Vagina (tissue), 2 donors: ENCODE data around the gene ST6GAL1. TPM values are rescaled to one million over a fixed set of nuclear protein-coding genes. Genes with fewer than 3 reads are reported as not detected.

Experiments
- DNase-seq, 2 donors: peaks; one replicate each; pipeline ENCODE4 v3.0.0-alpha.2; 2017; ENCODE audit errors: extremely low spot score in 2 of 2
- H3K27ac ChIP-seq: fragments of 200-600 bp; sonication (generic); one replicate; pipeline ENCODE4 v1.5.1; 2019
- H3K27me3 ChIP-seq: fragments of 200-600 bp; sonication (generic); one replicate; pipeline ENCODE4 v1.5.1; 2019
- H3K36me3 ChIP-seq, 2 donors: fragments of 200-600 bp; sonication (generic); one replicate each; pipeline ENCODE4 v1.5.1; 2017 to 2019
- H3K4me1 ChIP-seq: fragments of 200-600 bp; sonication (generic); one replicate; pipeline ENCODE4 v1.5.1; 2019
- H3K4me3 ChIP-seq, 2 donors: fragments of 200-600 bp; sonication (generic); 1 replicate in 1 of 2; 2 replicates in 1 of 2; pipeline ENCODE4 v1.5.1; 2016 to 2019
- H3K9me3 ChIP-seq: fragments of 200-600 bp; sonication (generic); one replicate; pipeline ENCODE4 v1.5.1; 2019
- CTCF ChIP-seq, 3 experiments: fragments of 450-650 bp in 2 of 3; fragments of 200-600 bp in 1 of 3; sonication (generic) in 1 of 3; IDR thresholded peaks; one replicate each; pipeline ENCODE4 v1.5.1; 2017 to 2019; ENCODE audit warnings: antibody characterized with exemption in 3 of 3, mild to moderate bottlenecking in 2 of 3, moderate library complexity in 2 of 3
- POLR2A ChIP-seq, 2 donors: fragments of 450-650 bp; IDR thresholded peaks; one replicate each; pipeline ENCODE4 v1.6.1; 2017; ENCODE audit warnings: antibody characterized with exemption in 2 of 2, mild to moderate bottlenecking in 2 of 2, moderate library complexity in 2 of 2
- POLR2AphosphoS5 ChIP-seq, 2 donors: sonication (generic); formaldehyde crosslinking; IDR thresholded peaks; one replicate each; pipeline ENCODE4 v1.9.0; 2017; ENCODE audit warnings: antibody characterized with exemption in 2 of 2, mild to moderate bottlenecking in 2 of 2, low read depth in 1 of 2; ENCODE audit not compliant: insufficient read depth in 1 of 2
- intact Hi-C: fragments of 100-400 bp; cut with DNase I; formaldehyde crosslinking; loops from one replicate; pipeline ENCODE4 v1.15.1; 2023
- total RNA-seq: library from RNA; depleted of rRNA; stranded (reverse); fragments of >200 nt; gene quantifications from one replicate; pipeline ENCODE4 v1.2.3, GENCODE V29; 2016

ST6GAL1 gene
- total RNA-seq, 1 donor from 2014 or later = 37.8 TPM

GRCh38 chr3:186942168-186942567 is 11.8 kb downstream of the ST6GAL1 start:
- Histone ChIP-seq H3K36me3 (no peaks in the 10 kb centered on the region), H3K4me1 (peaks cover 19% of the 10 kb centered on the region), H3K9me3 (no peaks in the 10 kb centered on the region), H3K27ac (no peak overlapping the region), H3K27me3 (no peaks in the 10 kb centered on the region), H3K4me3 (no peak overlapping the region)
- no peak for TF ChIP-seq POLR2A (IDR thresholded peaks at IDR 0.05)
- TF ChIP-seq POLR2AphosphoS5 (IDR thresholded peaks at IDR 0.05; ENCODE audit: insufficient read depth in 1 of 2, low read depth in 1 of 2) = peak in 1 of 2 donors; percentile 67
- TF ChIP-seq CTCF (IDR thresholded peaks at IDR 0.05) = no peak
- intact Hi-C loops = no loop called here
- DNase-seq = no peak

GRCh38 chr3:186945255-186945823 is 15.0 kb downstream of the ST6GAL1 start:
- DNase-seq = no peak
- no peak overlapping the region for H3K4me3 ChIP-seq
- no peaks in the 10 kb centered on the region for H3K9me3 ChIP-seq
- peaks cover 22% of the 10 kb centered on the region for H3K4me1 ChIP-seq
- intact Hi-C loops = no loop called here
- no peak overlapping the region for H3K27ac ChIP-seq
- no peaks in the 10 kb centered on the region for H3K27me3 ChIP-seq
- no peaks in the 10 kb centered on the region for H3K36me3 ChIP-seq
- no peak for TF ChIP-seq POLR2AphosphoS5 (IDR thresholded peaks at IDR 0.05; ENCODE audit: insufficient read depth in 1 of 2, low read depth in 1 of 2)
- TF ChIP-seq CTCF (IDR thresholded peaks at IDR 0.05) = no peak
- TF ChIP-seq POLR2A (IDR thresholded peaks at IDR 0.05) = no peak

DNA sequence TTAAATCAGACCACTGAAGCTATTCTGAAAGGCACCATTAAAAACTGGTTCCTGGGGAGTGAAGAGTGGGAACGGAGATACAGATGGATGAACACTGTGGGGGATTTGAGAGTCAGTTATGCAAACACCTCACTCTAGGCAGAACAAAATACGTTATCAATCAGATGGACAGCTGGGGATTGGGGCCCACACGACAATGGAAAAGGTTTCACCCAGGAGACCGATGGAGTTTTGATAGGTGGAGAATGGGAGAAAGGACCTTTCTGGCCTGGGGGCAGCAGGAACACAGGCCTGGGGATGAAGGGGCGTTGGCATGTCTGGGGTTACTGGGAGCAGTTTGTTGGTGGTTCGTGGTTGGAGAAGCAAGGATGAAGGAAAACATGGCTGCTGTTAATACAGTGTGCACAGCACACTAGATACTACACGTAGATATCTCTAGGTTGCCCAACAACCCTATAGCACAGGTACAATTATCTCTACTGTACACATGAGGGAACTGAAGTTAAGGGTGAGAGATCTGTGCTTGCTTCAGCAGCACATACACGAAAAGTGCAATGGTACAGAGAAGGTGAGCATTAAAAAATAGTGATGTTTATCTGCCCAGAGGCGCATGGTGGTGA is 16.5 kb downstream of the ST6GAL1 start:
- Histone ChIP-seq H3K27ac (no peak overlapping the region), H3K4me3 (no peak overlapping the region), H3K9me3 (no peaks in the 10 kb centered on the region), H3K27me3 (no peaks in the 10 kb centered on the region), H3K4me1 (peaks cover 11% of the 10 kb centered on the region), H3K36me3 (no peaks in the 10 kb centered on the region)
- no peak for TF ChIP-seq POLR2AphosphoS5 (IDR thresholded peaks at IDR 0.05; ENCODE audit: insufficient read depth in 1 of 2, low read depth in 1 of 2)
- no peak for TF ChIP-seq POLR2A (IDR thresholded peaks at IDR 0.05)
- no peak for TF ChIP-seq CTCF (IDR thresholded peaks at IDR 0.05)
- DNase-seq = no peak
- intact Hi-C loops = no loop called here

DNA sequence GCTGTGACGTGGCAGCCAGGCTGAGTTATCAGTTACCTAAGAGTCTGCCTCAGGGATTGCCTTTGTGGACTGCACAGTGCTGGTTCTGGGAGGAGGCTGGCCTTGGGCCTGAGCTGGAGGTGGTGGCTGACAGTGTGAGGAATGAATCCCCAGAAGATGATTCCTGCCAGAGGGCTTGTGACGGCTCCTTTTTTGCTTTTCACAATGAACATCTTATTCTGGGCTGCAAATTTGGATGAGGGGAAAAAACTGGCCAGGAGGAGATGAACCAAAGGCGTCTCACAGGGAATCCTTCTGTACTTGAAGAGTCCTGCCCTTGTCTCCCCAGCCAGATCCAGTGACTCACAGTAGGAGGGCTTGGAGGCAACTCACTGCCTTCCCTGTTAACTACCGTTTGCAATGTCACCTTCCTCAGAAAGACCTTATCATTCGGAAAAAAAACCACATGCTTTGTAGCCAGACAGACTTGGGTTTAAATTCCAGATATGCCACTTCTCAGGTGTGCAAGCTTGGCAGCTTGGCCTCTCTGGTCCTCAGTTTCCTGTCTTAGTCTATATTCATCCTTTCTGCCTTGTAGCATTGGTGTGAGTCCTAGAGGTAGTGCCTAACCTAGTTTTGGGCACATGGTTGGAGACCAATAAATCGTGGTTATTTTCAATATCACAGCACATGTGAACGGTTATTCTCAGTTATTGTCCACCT is 19.1 kb downstream of the ST6GAL1 start:
- H3K4me1 ChIP-seq = peaks cover 11% of the 10 kb centered on the region
- no peaks in the 10 kb centered on the region for H3K36me3 ChIP-seq
- H3K9me3 ChIP-seq = no peaks in the 10 kb centered on the region
- no peak overlapping the region for H3K4me3 ChIP-seq
- DNase-seq = no peak
- TF ChIP-seq POLR2A (IDR thresholded peaks at IDR 0.05) (no peak), CTCF (IDR thresholded peaks at IDR 0.05) (no peak), POLR2AphosphoS5 (IDR thresholded peaks at IDR 0.05; ENCODE audit: insufficient read depth in 1 of 2, low read depth in 1 of 2) (no peak)
- no peaks in the 10 kb centered on the region for H3K27me3 ChIP-seq
- intact Hi-C loops = no loop called here
- H3K27ac ChIP-seq = no peak overlapping the region
